ENCODE data around the gene CPA4.
A peak's percentile ranks its signal among the peaks of the same experiment; 100 is the strongest.

CPA4 gene

GRCh38 chr7:130363026-130363847, 70.3 kb downstream of the CPA4 start:
- DNase-seq (ENCODE audit: low spot score), result peak; percentile 95
- FAIRE-seq, result peak; percentile 82

GRCh38 chr7:130364451-130364850, 71.5 kb downstream of the CPA4 start:
- FAIRE-seq (no peak), DNase-seq (ENCODE audit: low spot score) (no peak)

- no peak for FAIRE-seq
- no peak for DNase-seq (ENCODE audit: low spot score)
These were observed 72.1 kb downstream of the CPA4 start for GRCh38 chr7:130365088-130365487.

GRCh38 chr7:130365511-130366441, 72.8 kb downstream of the CPA4 start:
- DNase-seq (ENCODE audit: low spot score) (no peak), FAIRE-seq (no peak)

GRCh38 chr7:130366564-130366963, 73.6 kb downstream of the CPA4 start:
- FAIRE-seq, result no peak

GRCh38 chr7:130367088-130367755, 74.3 kb downstream of the CPA4 start:
- DNase-seq (ENCODE audit: low spot score), result no peak
- FAIRE-seq, result no peak

More at GRCh38 chr7:130366564-130366963, 73.6 kb downstream of the CPA4 start:
- no peak for DNase-seq (ENCODE audit: low spot score)

GRCh38 chr7:130367836-130368746, 75.1 kb downstream of the CPA4 start:
- FAIRE-seq (no peak), DNase-seq (ENCODE audit: low spot score) (no peak)

- FAIRE-seq, result no peak
- no peak for DNase-seq (ENCODE audit: low spot score)
These were observed 76.2 kb downstream of the CPA4 start for GRCh38 chr7:130369110-130369711.

GRCh38 chr7:130369831-130370550, 77.0 kb downstream of the CPA4 start:
- DNase-seq (ENCODE audit: low spot score) (no peak), FAIRE-seq (no peak)

- no peak for FAIRE-seq
- no peak for DNase-seq (ENCODE audit: low spot score)
These were observed 78.1 kb downstream of the CPA4 start for GRCh38 chr7:130371046-130371445.

- FAIRE-seq (no peak), DNase-seq (ENCODE audit: low spot score) (no peak)
These were observed 79.6 kb downstream of the CPA4 start for GRCh38 chr7:130372402-130373165.
